ENCODE data around the gene ARFGEF2.
A peak's percentile ranks its signal among the peaks of the same experiment; 100 is the strongest.

Gene ARFGEF2

DNA sequence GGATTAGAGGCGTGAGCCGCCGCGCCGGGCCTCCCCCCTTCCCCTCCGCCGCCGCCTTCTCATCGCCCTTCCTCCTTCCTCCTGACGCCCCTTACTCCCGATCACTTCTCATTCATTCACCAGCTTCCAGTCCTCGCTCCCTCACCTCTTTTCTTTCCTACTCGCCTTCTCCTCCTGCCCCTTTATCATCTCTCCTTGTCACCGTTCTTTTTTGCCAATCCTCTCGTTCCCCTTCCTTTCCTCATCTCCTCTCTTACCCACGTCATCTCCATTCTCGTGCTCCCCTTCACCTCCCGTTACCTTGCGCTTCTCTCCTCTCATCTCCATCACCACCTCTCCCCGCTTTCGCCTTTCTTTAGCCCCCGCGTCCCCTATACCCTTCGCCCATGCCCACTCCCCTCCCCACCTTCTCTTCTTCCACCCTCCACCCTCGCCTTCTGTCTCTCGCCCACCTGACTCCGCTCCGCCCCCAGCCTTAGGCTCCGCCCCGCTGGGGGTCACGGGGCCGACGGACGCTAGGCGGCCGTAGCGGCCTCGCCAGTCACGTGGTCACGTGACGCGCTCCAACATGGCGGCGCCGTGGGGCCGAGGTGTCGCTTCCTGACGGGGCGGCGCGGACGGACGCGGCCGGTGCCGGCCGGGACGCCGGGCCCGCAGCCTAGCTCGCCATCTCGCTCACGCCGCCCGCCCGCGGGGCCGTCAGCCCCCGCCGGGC, at the start of gene ARFGEF2:
Gene ARFGEF2, plus strand, starts transcription at position 544 of the 715 bp plus-strand sequence. CDS start 179 bp downstream, outside the sequence.
- no peaks in the 10 kb centered on the region for H3F3A ChIP-seq (ENCODE audit: low read depth)
- no peaks in the 10 kb centered on the region for H3K9me3 ChIP-seq (ENCODE audit: insufficient read depth, low read depth, low read length)
- peak within 1 kb of the TSS; percentile 100 for H3K4me3 ChIP-seq (ENCODE audit: low read length, poor library complexity, severe bottlenecking)
- H3K4me2 ChIP-seq (ENCODE audit: low read depth, low read length, poor library complexity, severe bottlenecking) = peak within 1 kb of the TSS; percentile 99
- H3K27me3 ChIP-seq (ENCODE audit: insufficient read depth, low read length, poor library complexity, severe bottlenecking) = no peaks in the 10 kb centered on the region
- no peaks in the 10 kb centered on the region for H3K36me3 ChIP-seq (ENCODE audit: insufficient read depth, low read length)
- peaks cover 22% of the 10 kb centered on the region for H4K20me1 ChIP-seq (ENCODE audit: insufficient read depth, low read length, poor library complexity, severe bottlenecking)
- TF ChIP-seq EZH2phosphoT487 (IDR thresholded peaks at IDR 0.05; ENCODE audit: borderline replicate concordance) (no peak), CTCF (conservative IDR thresholded peaks at IDR 0.05; ENCODE audit: low read length) (no peak)
- H3K79me2 ChIP-seq (ENCODE audit: insufficient read depth, low read length) = peaks cover 49% of the 10 kb centered on the region
- peak within 1 kb of the TSS; percentile 97 for H2AFZ ChIP-seq (ENCODE audit: low read length)
- peaks cover 39% of the 10 kb centered on the region for H3K4me1 ChIP-seq (ENCODE audit: insufficient read depth, low read length, poor library complexity, severe bottlenecking)
- H3K9me2 ChIP-seq (replicated peaks; ENCODE audit: low read depth, low read length) = no peaks in the 10 kb centered on the region
- peak within 1 kb of the TSS; percentile 97 for H3K9ac ChIP-seq (ENCODE audit: low read depth, low read length, poor library complexity, severe bottlenecking)

DNA sequence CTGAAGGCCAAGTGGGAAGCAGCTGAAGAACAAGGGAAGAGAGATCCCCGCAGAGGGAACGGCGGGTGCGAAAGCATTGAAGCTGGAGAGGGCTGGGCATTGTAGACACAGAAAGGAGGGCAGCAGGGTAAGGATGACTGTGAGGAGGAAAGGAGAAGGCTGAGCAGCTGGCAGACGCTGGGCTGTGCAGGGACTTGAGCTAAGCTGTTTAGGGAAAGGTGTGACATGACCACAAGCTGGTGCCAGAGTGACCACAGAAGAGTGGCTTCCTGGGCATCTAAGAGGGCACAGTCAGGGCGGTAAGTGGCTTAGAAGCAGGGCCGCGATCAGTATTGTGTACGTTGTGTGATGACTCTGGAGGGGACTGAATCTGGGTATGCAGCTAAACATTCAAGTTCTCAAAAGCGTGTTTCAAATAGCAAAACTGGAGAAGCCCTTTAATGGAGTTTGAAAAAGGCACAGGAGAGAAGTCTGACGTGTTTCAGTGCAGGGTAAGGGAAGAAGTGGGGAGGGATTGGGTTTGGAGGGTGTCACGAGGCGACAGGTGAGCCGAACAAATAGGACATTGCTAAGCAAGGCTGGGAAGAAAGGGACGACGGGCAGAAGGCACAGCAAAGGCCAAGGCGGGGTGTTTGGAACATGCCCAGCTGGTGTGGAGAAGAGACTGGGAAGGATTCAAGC, 46.1 kb upstream of the ARFGEF2 start:
- TF ChIP-seq EZH2phosphoT487 (IDR thresholded peaks at IDR 0.05; ENCODE audit: borderline replicate concordance) (no peak), CTCF (conservative IDR thresholded peaks at IDR 0.05; ENCODE audit: low read length) (no peak)
- Histone ChIP-seq H3F3A (ENCODE audit: low read depth) (no peaks in the 10 kb centered on the region), H4K20me1 (ENCODE audit: insufficient read depth, low read length, poor library complexity, severe bottlenecking) (no peaks in the 10 kb centered on the region), H3K4me2 (ENCODE audit: low read depth, low read length, poor library complexity, severe bottlenecking) (no peak overlapping the region), H3K27me3 (ENCODE audit: insufficient read depth, low read length, poor library complexity, severe bottlenecking) (no peaks in the 10 kb centered on the region), H3K9ac (ENCODE audit: low read depth, low read length, poor library complexity, severe bottlenecking) (no peak overlapping the region), H3K9me3 (ENCODE audit: insufficient read depth, low read depth, low read length) (no peaks in the 10 kb centered on the region), H3K36me3 (ENCODE audit: insufficient read depth, low read length) (no peaks in the 10 kb centered on the region), H3K9me2 (replicated peaks; ENCODE audit: low read depth, low read length) (no peaks in the 10 kb centered on the region), H2AFZ (ENCODE audit: low read length) (no peak overlapping the region), H3K4me3 (ENCODE audit: low read length, poor library complexity, severe bottlenecking) (no peak overlapping the region), H3K79me2 (ENCODE audit: insufficient read depth, low read length) (no peaks in the 10 kb centered on the region), H3K4me1 (ENCODE audit: insufficient read depth, low read length, poor library complexity, severe bottlenecking) (no peaks in the 10 kb centered on the region)

DNA sequence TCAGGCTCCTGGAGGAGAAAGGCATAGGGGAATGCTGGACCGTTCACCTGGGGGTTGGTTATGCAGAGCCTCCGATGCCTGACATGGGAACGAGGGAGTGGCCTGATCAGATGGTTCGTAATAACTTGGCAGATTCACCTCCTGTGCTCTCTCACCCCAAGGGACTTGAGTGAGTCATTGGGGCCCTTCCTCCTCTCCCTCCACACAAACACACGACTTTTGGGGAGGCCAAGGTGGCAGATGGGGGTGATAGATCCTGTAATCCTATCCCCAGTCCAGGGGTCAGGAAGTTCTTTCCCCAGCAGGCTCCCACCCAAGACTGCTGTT, 45.6 kb upstream of the ARFGEF2 start:
- no peaks in the 10 kb centered on the region for H3K79me2 ChIP-seq (ENCODE audit: insufficient read depth, low read length)
- H3K9me2 ChIP-seq (replicated peaks; ENCODE audit: low read depth, low read length) = no peaks in the 10 kb centered on the region
- no peak overlapping the region for H3K9ac ChIP-seq (ENCODE audit: low read depth, low read length, poor library complexity, severe bottlenecking)
- TF ChIP-seq EZH2phosphoT487 (IDR thresholded peaks at IDR 0.05; ENCODE audit: borderline replicate concordance) (no peak), CTCF (conservative IDR thresholded peaks at IDR 0.05; ENCODE audit: low read length) (no peak)
- no peaks in the 10 kb centered on the region for H3K9me3 ChIP-seq (ENCODE audit: insufficient read depth, low read depth, low read length)
- no peaks in the 10 kb centered on the region for H3K36me3 ChIP-seq (ENCODE audit: insufficient read depth, low read length)
- no peaks in the 10 kb centered on the region for H3K27me3 ChIP-seq (ENCODE audit: insufficient read depth, low read length, poor library complexity, severe bottlenecking)
- no peaks in the 10 kb centered on the region for H3K4me1 ChIP-seq (ENCODE audit: insufficient read depth, low read length, poor library complexity, severe bottlenecking)
- H4K20me1 ChIP-seq (ENCODE audit: insufficient read depth, low read length, poor library complexity, severe bottlenecking) = no peaks in the 10 kb centered on the region
- H3K4me2 ChIP-seq (ENCODE audit: low read depth, low read length, poor library complexity, severe bottlenecking) = no peak overlapping the region
- no peak overlapping the region for H3K4me3 ChIP-seq (ENCODE audit: low read length, poor library complexity, severe bottlenecking)
- H2AFZ ChIP-seq (ENCODE audit: low read length) = no peak overlapping the region
- no peaks in the 10 kb centered on the region for H3F3A ChIP-seq (ENCODE audit: low read depth)

All from Loucy (cell line).